ENCODE measurements around the gene EHMT2. TPM values are rescaled to one million over a fixed set of nuclear protein-coding genes. Genes with fewer than 3 reads are reported as not detected.
"Not testable (repeated sequence)": the region's sequence is repeated elsewhere in the genome, so short reads cannot be mapped to it uniquely, and the experiment has no call there.

Gene EHMT2
- total RNA-seq: 28.4 TPM
- long read RNA-seq, partial matches to known transcripts: 16 of 21 reads
- long read RNA-seq, other reads (novel, unspliced or antisense): 1 of 21 reads

DNA sequence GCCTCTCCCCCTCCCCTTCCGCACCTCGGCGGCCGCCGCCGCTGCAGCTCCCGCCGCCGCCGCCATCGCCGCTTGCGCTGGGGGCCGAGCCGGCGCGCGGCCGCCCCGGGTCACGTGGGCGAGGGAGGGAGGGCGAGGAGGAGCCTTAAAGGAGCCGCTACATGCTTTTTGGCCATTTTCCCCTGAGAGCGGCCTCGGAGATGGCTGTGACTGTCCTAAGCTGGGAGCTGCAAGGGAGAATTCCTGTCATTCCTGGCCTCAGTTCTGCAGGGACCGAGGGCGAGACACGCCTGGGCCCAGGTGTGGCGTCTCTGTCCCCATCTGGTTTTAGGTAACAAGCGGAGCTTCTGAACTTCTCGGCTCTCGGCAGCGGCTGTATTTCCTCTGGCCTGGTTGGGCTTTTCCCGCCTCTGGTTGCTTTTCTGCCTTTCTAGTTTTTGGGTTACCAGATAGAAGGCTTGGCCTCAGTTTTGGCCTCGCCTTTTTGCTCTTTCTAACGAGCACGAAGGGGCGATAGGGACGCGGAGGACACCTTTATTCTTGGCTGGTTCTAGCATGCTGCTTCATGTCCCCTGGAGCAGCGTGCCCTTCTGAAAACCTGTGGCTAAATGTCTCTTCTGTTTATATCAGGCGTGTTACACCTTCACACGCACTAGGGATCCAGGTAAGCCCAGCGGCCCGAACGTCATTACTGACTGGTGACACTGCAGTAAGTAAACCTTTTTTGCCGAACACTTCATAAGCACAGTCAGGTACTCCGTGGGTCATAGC, at the start of gene EHMT2:
Gene EHMT2, minus strand, starts transcription at position 87 of the 771 bp plus-strand sequence. Its CDS starts 21 bp downstream, at position 66.
- DNase-seq (ENCODE audit: low spot score): no peak

DNA sequence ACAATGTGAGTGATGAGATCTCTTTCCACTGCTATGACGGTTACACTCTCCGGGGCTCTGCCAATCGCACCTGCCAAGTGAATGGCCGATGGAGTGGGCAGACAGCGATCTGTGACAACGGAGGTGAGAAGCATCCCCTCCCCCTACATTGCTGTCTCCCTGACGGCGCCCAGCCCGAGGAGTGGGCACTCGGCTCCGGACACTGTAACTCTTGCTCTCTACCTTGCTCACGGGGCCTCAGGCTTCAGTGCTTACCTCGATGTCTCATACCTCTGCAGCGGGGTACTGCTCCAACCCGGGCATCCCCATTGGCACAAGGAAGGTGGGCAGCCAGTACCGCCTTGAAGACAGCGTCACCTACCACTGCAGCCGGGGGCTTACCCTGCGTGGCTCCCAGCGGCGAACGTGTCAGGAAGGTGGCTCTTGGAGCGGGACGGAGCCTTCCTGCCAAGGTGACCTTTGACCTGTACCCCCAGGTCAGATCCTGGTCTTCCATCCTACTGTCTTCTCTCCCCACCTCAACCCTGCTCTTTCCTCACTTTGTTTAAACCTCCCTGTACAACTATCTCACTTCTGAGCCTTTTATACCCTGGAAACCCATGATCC, 49.7 kb upstream of the EHMT2 start:
- DNase-seq (ENCODE audit: low spot score): no peak

DNA sequence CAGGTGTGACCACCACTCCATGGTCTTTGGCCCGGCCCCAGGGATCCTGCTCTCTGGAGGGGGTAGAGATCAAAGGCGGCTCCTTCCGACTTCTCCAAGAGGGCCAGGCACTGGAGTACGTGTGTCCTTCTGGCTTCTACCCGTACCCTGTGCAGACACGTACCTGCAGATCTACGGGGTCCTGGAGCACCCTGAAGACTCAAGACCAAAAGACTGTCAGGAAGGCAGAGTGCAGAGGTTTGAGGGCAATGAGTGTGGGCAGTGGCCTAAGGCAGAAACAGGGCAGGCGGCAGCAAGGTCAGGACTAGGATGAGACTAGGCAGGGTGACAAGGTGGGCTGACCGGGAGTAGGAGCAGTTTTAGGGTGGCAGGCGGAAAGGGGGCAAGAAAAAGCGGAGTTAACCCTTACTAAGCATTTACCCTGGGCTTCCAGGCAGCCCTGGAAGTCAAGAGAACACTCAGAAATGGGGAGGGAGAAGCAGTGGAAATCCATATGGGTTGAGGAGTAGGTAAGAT, 48.9 kb upstream of the EHMT2 start:
- DNase-seq (ENCODE audit: low spot score): no peak

DNA sequence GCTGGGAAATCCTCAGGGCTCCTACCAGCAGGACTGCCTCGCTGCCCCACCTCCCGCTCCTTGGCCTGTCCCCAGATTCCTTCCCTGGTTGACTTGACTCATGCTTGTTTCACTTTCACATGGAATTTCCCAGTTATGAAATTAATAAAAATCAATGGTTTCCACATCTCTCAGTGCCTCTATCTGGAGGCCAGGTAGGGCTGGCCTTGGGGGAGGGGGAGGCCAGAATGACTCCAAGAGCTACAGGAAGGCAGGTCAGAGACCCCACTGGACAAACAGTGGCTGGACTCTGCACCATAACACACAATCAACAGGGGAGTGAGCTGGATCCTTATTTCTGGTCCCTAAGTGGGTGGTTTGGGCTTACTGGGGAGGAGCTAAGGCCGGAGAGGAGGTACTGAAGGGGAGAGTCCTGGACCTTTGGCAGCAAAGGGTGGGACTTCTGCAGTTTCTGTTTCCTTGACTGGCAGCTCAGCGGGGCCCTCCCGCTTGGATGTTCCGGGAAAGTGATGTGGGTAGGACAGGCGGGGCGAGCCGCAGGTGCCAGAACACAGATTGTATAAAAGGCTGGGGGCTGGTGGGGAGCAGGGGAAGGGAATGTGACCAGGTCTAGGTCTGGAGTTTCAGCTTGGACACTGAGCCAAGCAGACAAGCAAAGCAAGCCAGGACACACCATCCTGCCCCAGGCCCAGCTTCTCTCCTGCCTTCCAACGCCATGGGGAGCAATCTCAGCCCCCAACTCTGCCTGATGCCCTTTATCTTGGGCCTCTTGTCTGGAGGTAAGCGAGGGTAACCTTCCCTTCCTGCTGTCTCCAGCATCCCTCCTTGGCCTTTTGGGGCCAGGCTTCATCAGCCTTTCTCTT, 48.2 kb upstream of the EHMT2 start, which contains the start of gene CFB:
Gene CFB, plus strand, starts transcription at position 589 of the 863 bp plus-strand sequence. Its CDS starts 127 bp downstream, at position 716.
- DNase-seq (ENCODE audit: low spot score): no peak

DNA sequence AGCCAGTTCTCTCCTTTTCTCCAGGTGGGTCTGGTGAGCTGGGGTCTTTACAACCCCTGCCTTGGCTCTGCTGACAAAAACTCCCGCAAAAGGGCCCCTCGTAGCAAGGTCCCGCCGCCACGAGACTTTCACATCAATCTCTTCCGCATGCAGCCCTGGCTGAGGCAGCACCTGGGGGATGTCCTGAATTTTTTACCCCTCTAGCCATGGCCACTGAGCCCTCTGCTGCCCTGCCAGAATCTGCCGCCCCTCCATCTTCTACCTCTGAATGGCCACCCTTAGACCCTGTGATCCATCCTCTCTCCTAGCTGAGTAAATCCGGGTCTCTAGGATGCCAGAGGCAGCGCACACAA, 47.6 kb upstream of the EHMT2 start:
- DNase-seq (ENCODE audit: low spot score): no peak

DNA sequence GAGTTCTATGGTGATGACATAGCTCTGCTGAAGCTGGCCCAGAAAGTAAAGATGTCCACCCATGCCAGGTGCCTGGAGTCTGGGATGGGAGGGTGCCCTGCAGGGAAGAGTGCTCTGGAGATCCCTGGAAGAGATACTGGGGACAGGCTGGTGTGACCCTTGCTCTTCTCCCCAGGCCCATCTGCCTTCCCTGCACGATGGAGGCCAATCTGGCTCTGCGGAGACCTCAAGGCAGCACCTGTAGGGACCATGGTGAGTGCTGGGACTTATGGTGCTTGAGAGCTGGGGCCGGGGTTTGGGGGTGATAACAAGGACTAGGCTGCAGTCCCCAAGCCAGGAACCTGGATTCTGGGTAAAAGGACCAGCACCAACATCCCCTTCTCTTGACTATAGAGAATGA, 46.2 kb upstream of the EHMT2 start:
- DNase-seq (ENCODE audit: low spot score): no peak

DNA sequence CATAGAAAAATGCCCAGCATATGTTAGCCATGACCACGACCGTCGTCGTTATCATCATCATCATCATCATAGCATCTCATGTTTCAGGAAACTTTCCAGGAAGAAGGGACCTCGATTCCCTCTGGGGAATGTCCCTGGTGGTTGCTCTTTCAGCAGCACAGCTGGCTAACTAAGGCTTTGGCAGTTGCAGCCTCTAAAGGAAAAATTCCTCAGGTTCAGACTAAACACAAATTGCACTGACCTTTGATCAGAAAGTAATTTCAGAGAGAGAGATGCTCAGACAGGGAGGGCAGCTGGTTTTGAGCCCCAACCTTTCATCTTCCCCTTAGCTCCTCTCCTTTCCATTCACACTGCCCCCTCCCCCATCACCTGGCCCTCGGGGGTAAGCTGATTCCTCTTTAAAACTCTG, 42.8 kb upstream of the EHMT2 start:
- DNase-seq (ENCODE audit: low spot score): no peak

DNA sequence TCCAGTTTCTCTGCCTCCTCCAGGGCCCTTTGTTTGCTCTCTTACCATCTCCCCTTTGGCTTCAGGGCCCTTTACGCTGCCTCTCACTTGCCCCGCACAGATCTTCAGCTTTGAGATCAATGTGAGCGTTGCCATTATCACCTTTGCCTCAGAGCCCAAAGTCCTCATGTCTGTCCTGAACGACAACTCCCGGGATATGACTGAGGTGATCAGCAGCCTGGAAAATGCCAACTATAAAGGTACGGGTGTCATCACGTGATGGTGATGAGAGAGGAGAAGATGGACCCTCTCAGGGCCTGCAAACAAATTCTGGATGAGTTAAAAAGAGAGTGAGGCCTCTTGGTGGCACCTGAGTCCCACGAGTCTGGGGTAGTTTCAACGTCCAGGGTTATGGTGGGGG, 38.3 kb upstream of the EHMT2 start:
- no peak for DNase-seq (ENCODE audit: low spot score)

DNA sequence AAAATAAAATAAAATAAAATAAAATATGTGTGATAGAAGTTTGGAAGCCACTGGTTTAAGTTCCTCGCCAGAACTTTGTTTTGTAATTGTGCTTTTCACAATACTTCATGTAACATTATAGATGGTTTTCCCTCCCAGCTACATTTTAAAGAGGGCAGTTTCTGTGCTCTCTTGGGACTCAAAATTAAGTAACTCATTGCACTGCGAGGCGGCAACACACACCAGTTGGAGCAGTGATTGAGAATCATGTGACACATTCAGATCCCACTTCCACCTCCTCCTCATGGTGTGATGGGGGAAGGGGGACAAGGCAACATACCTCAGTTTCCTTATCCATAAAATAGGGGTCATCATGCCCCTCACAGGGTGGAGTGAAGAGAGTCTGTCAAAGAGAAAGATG, 37.5 kb upstream of the EHMT2 start:
- DNase-seq (ENCODE audit: low spot score): no peak

DNA sequence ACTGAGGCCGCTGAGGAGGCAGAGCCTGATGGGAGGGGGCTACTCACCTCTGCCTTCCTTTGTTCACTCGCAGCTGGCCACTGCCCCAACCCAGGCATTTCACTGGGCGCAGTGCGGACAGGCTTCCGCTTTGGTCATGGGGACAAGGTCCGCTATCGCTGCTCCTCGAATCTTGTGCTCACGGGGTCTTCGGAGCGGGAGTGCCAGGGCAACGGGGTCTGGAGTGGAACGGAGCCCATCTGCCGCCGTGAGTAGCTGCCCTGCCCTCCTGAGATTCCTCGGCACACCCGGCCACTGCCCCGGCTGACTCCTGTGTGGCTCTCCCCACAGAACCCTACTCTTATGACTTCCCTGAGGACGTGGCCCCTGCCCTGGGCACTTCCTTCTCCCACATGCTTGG, 36.0 kb upstream of the EHMT2 start:
- DNase-seq (ENCODE audit: low spot score): no peak

DNA sequence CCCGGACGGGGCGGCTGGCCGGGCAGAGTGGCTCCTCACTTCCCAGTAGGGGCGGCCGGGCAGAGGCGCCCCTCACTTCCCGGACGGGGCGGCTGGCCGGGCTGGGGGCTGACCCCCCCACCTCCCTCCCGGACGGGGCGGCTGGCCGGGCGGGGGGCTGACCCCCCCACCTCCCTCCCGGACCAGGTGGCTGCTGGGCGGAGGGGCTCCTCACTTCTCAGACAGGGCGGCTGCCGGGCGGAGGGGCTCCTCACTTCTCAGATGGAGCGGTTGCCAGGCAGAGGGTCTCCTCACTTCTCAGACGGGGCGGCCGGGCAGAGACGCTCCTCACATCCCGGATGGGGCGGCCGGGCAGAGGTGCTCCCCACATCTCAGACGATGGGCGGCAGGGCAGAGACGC, 34.6 kb upstream of the EHMT2 start:
- DNase-seq (ENCODE audit: low spot score): not testable (repeated sequence)

DNA sequence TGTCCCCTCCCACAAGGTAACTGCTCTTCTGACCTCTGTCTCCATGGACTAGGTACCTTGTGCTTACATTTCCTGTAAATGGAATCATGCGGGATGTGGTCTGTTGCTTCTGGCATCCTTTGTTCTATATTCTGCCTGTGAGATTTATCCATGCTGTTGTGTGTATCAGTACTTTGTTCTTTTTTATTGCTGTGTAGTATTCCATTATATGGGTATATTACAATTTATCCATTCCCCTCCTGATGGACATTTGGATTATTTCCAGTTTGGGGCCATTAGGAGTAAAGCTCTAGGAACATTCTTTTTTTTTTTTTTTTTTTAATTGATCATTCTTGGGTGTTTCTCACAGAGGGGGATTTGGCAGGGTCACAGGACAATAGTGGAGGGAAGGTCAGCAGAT, 33.5 kb upstream of the EHMT2 start:
- no peak for DNase-seq (ENCODE audit: low spot score)

DNA sequence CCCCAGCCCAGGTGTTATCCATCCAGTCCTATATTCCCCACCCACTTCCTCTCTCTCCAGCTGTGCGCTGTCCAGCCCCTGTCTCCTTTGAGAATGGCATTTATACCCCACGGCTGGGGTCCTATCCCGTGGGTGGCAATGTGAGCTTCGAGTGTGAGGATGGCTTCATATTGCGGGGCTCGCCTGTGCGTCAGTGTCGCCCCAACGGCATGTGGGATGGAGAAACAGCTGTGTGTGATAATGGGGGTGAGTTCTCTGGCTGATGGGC, 31.1 kb upstream of the EHMT2 start:
- DNase-seq (ENCODE audit: low spot score): no peak

DNA sequence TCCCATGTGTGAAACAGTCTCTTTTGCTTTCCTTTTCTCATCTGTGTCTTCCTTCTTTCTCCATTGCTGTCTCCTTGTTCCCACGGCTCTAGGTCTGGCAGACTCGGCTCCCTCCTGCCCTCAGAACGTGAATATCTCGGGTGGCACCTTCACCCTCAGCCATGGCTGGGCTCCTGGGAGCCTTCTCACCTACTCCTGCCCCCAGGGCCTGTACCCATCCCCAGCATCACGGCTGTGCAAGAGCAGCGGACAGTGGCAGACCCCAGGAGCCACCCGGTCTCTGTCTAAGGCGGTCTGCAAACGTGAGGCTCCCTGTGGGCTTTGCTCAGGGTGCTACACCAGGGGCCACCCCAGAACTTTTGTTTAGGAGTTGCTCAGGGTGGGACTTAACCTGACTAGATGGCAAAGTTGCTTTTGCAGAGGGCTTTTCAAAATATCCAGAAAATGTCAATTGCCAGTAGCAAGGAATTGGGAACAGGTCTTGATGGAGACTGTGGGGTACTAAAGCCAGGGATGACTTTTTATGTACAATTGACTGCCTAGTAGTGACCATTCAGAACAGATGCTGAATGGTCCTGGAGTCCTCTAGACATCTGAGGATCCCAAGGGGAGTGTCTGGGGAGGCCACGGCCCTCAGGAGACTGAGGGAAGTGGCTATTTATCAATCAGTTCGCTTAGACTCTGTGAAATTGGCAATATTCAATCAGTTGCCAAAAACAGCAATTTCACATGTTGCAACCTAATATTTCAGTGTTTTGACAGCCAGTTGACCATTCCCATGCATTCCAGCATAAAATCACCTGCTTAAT, 30.6 kb upstream of the EHMT2 start:
- DNase-seq (ENCODE audit: low spot score): no peak

DNA sequence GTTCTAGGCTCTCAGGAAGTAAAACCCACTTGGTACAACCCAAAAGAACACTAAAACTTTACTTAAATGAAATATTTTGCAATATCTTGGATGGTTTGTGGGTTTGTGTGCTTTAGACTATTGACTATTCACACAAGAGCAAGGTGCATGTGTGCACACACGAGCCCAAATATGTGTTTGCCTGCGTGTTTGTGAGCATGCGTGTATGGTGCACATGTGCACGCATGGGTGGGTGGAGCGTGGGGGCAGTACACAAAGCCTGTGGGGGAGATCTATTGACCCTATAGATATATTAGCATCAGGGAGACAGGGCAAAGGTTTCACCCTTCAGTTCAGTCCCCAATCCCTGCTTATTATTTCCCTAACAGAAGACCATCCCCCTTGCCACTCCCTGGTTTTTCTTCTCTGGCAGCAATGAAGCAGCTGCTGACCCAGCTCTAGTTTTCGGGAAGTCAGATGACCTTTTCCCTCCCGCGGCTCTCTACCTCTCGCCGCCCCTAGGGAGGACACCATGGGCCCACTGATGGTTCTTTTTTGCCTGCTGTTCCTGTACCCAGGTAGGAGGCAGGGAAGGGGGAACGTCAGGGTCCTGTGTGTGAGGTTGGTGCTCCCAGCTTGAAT, 29.9 kb upstream of the EHMT2 start, which contains the start of gene C2:
Gene C2, plus strand, starts transcription at position 476 of the 621 bp plus-strand sequence. Its CDS starts 36 bp downstream, at position 512.
- no peak for DNase-seq (ENCODE audit: low spot score)

DNA sequence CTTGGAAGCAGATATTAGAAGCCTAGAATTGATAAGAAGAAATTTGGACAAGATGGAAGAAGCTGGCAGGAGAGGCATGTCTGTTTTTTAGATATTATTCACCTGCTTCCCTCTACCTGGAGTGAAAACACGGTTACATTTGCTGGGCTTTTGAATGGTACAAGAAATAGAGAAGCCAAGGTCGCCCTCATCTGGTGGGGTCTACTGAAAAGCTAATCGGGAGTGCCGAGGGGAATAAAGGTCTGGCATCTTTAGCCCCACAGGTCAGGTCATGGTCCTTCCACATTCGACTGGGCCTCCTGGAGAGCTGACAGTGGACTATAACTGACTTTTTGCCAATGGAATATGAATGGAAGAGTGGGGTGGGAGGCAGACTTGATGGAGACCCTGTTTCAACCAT, 25.4 kb upstream of the EHMT2 start:
- no peak for DNase-seq (ENCODE audit: low spot score)

DNA sequence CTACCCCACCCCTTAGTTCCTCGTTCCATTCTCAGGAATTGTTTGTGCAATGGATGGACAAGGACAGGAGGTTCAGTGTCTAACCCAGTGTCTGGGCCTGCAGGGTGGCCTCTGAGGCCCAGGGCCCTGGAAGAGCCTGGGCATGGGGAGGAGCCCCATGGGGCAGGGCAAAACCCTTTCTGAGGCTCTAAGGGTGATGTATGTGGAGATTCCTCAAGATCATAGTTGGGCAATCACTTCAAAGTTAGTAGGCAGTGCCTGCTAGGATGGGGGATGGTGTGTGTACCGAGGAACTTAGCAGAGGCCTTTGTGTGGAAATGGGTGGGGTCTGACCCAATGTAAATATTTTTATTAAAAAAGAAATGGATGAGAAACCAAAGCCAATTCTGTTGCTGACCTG, 23.3 kb upstream of the EHMT2 start:
- DNase-seq (ENCODE audit: low spot score): no peak

DNA sequence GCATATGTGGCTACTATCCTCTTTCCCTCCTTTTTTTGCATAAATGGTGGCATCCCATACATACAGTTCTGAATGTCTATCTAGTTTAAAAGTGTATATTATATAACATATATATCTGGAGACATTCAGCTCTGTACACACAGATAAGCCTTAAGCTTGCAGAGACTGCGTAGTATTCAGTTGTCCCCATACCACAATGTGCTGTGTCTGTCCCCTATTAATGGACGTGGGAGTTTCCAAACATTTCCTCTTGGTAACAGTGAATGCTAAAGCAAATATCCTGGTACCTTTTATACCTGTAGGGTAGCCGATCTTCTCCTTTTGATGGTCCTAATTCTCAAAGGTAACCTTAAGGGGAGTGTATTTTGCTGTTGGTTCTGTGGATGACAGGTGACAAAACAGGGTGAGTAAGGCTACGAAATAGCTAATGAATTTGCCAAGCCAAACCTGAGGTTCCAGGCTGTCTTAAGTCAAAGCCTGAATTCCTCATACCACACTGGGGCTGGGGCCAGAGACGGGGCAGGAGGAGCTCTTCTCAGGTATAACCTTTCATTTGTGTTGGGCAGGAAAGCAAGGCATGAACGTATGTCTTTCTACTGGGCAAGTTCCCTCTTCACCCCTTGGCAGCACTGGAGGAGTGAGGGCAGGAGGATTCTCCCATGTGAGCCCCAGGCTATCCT, 22.3 kb upstream of the EHMT2 start:
- DNase-seq (ENCODE audit: low spot score): no peak

DNA sequence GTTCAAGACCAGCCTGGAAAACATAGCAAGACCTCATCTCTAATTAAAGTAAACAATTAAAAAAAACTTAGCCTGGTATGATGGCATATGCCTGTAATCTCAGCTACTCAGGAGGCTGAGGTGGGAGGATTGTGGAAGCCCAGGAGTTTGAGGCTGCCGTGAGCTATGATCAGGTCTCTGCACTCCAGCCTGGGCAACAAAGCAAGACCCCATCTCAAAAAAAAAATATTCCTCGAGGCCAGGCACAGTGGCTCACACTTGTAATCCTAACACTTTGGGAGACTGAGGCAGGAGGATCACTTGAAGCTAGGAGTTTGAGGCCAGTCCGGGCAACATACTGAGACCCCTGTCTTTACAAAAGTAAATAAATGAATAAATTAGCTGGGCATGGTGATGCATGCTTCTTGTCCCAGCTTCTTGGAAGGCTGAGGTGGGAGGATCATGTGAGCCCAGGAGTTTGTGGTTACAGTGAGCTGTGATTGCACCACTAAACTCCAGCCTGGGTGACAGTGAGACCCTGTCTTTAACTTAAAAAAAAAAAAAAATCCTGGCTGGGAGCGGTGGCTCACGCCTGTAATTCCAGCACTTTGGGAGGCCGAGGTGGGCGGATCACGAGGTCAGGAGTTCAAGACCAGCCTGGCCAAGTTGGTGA, 20.7 kb upstream of the EHMT2 start:
- DNase-seq (ENCODE audit: low spot score): no peak

Measured in mesenteric fat pad (tissue), 1 donor.